Stimulated activated CD4-positive, alpha-beta T cell treated with anti-CD3 and anti-CD28 coated beads, Interleukin-4, amount 100 ng/mL, for 1 hour (primary cell): ENCODE data around the gene INPP5A.
"Not testable (repeated sequence)": the region's sequence is repeated elsewhere in the genome, so short reads cannot be mapped to it uniquely, and the experiment has no call there.

ENCODE experiments used
- DNase-seq: peaks from one replicate; pipeline ENCODE4 v3.0.0-alpha.2; 2020

Gene INPP5A

GRCh38 chr10:132732518-132732917 lies 194.9 kb downstream of the INPP5A start:
- no peak for DNase-seq

GRCh38 chr10:132733926-132734325 lies 196.3 kb downstream of the INPP5A start:
- DNase-seq = no peak

GRCh38 chr10:132735341-132735775 lies 197.8 kb downstream of the INPP5A start:
- no peak for DNase-seq

GRCh38 chr10:132735923-132736391 lies 198.4 kb downstream of the INPP5A start:
- no peak for DNase-seq

GRCh38 chr10:132737390-132738048 lies 199.9 kb downstream of the INPP5A start:
- DNase-seq = no peak

- no peak for DNase-seq
Measured at GRCh38 chr10:132738454-132739224, 201.1 kb downstream of the INPP5A start.

GRCh38 chr10:132739225-132739613 lies 201.6 kb downstream of the INPP5A start:
- no peak for DNase-seq

- no peak for DNase-seq
Measured at GRCh38 chr10:132740588-132740987, 203.0 kb downstream of the INPP5A start.

- no peak for DNase-seq
Measured at GRCh38 chr10:132742167-132742836, 204.7 kb downstream of the INPP5A start.

GRCh38 chr10:132742837-132743194 lies 205.2 kb downstream of the INPP5A start:
- no peak for DNase-seq

GRCh38 chr10:132743196-132743924 lies 205.8 kb downstream of the INPP5A start:
- DNase-seq = not testable (repeated sequence)

- DNase-seq = no peak
Measured at GRCh38 chr10:132743925-132744490, 206.4 kb downstream of the INPP5A start.

- DNase-seq = no peak
Measured at GRCh38 chr10:132744839-132745238, 207.3 kb downstream of the INPP5A start.

GRCh38 chr10:132745511-132745910 lies 207.9 kb downstream of the INPP5A start:
- no peak for DNase-seq

GRCh38 chr10:132745971-132746370 lies 208.4 kb downstream of the INPP5A start:
- DNase-seq = no peak

- no peak for DNase-seq
Measured at GRCh38 chr10:132746386-132746785, 208.8 kb downstream of the INPP5A start.

- no peak for DNase-seq
Measured at GRCh38 chr10:132746801-132747625, 209.4 kb downstream of the INPP5A start.

- DNase-seq = no peak
Measured at GRCh38 chr10:132748135-132748534, 210.5 kb downstream of the INPP5A start.

- DNase-seq = no peak
Measured at GRCh38 chr10:132748545-132749370, 211.2 kb downstream of the INPP5A start.

GRCh38 chr10:132749371-132749795 lies 211.8 kb downstream of the INPP5A start:
- DNase-seq = no peak

GRCh38 chr10:132750936-132751335 lies 213.3 kb downstream of the INPP5A start:
- no peak for DNase-seq
